Neuron (in vitro differentiated cells): Measurements from ENCODE around the gene SH3RF2.

Experiments
- H2AFZ ChIP-seq: one replicate; pipeline ENCODE4 v1.6.1; 2013; ENCODE audit warnings: low read depth, mild to moderate bottlenecking, inconsistent platforms, low read length, moderate library complexity
- H3K27me3 ChIP-seq: one replicate; pipeline ENCODE4 v1.6.1; 2013; ENCODE audit warnings: low read length; ENCODE audit not compliant: insufficient read depth
- H3K36me3 ChIP-seq: one replicate; pipeline ENCODE4 v1.6.1; 2013; ENCODE audit warnings: low read length; ENCODE audit not compliant: insufficient read depth
- H3K4me1 ChIP-seq: one replicate; pipeline ENCODE4 v1.6.1; 2013; ENCODE audit warnings: low read length; ENCODE audit not compliant: insufficient read depth
- H3K4me3 ChIP-seq: 2 replicates; pipeline ENCODE4 v1.5.1; 2013; ENCODE audit warnings: mild to moderate bottlenecking, low read length, moderate library complexity
- H3K9me3 ChIP-seq: one replicate; pipeline ENCODE4 v1.6.1; 2013; ENCODE audit warnings: low read length

Gene SH3RF2

GRCh38 chr5:145979270-145980223, 43.2 kb downstream of the SH3RF2 start:
- H3K9me3 ChIP-seq: no peaks in the 10 kb centered on the region
- no peak overlapping the region for H2AFZ ChIP-seq
- no peaks in the 10 kb centered on the region for H3K4me1 ChIP-seq
- no peaks in the 10 kb centered on the region for H3K36me3 ChIP-seq
- H3K27me3 ChIP-seq: no peaks in the 10 kb centered on the region
- no peak overlapping the region for H3K4me3 ChIP-seq

DNA sequence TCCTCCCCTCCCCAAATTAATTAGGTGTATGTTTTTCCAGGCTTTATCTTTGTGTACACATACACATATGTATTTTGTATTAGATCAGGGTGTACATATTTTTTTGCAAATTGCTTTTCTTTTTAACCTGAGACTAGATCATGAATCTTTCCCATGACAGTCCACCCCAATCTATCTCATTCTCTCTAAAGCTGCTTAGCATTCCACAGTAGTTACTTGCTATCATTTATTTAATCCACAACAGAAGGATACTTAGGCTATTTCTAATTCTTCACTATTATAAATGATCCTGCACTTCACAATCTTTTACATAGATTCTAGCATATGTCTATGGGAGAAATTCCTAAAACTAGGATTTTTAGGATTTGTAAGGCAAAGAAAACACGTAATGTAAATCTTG, 43.9 kb downstream of the SH3RF2 start:
- Histone ChIP-seq H3K36me3 (no peaks in the 10 kb centered on the region), H3K4me3 (no peak overlapping the region), H3K27me3 (no peaks in the 10 kb centered on the region), H3K9me3 (no peaks in the 10 kb centered on the region), H2AFZ (no peak overlapping the region), H3K4me1 (no peaks in the 10 kb centered on the region)

DNA sequence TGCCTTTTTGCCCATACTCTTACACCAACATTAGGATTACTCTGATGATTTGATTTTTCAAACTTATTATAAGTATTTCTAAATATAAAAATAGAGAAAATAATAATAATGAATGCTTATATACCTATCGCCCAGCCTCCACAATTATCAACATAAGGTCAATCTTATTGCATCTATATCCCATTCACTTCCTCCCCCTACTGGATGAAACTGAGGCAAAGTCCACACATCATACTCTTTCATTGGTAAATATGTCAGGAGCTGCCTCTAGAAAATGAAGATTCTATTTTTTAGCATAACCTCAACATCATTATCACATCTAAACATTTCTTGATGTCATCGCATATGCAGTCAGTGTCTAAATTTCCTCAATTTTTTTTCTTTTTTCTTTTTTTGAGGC, 44.3 kb downstream of the SH3RF2 start:
- Histone ChIP-seq H3K9me3 (no peaks in the 10 kb centered on the region), H2AFZ (no peak overlapping the region), H3K4me1 (no peaks in the 10 kb centered on the region), H3K4me3 (no peak overlapping the region), H3K36me3 (no peaks in the 10 kb centered on the region), H3K27me3 (no peaks in the 10 kb centered on the region)

DNA sequence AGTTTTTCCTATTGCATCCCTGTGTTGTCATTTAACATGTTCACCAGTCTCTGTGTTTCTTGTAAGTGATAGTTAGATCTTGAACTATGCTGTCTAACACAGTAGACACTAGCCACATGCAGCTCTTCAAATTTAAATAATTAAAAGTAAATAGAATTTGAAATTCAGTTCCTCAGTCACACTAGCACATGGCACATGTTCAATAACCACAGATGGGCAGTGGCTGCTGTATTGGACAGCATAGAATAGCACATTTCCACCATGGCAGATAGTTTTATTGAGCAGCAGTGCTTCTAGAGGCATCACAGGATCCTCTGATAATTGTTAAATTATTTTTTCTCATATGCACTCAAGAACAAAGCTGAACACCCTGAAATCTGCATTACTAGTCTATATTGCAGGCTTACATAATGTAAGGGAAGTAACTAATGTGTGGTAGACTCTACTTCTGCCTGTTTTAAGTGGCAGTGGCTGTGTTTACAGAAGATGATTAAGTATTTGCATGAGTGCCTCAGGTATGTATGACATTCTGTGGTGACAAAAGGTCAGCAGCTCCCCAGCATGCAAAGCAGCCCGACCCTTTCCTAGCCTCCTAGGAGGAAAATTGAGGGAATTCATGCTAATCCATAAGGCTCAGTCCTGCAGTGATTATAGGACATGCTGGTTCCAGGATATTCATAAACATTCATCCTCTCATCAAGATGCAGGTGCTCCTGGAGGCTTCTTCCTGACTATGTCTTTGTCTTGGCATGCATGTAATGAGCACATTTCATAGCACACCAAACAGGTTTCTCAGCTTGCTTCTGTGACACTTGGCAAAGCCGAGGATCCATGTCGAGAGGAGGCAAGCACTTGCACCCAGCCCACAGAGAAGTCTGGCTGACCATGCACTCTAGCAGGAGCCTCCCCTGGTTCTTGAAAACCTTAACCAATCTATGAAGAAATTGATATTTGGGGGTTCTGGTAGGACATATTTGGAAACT, 45.5 kb downstream of the SH3RF2 start:
- no peaks in the 10 kb centered on the region for H3K27me3 ChIP-seq
- H2AFZ ChIP-seq: no peak overlapping the region
- no peaks in the 10 kb centered on the region for H3K9me3 ChIP-seq
- H3K4me3 ChIP-seq: no peak overlapping the region
- H3K4me1 ChIP-seq: no peaks in the 10 kb centered on the region
- H3K36me3 ChIP-seq: no peaks in the 10 kb centered on the region

GRCh38 chr5:145982572-145983318, 46.4 kb downstream of the SH3RF2 start:
- H3K4me3 ChIP-seq: no peak overlapping the region
- H2AFZ ChIP-seq: no peak overlapping the region
- H3K4me1 ChIP-seq: no peaks in the 10 kb centered on the region

GRCh38 chr5:145983446-145983845, 47.1 kb downstream of the SH3RF2 start:
- H3K4me1 ChIP-seq: no peaks in the 10 kb centered on the region
- H3K36me3 ChIP-seq: no peaks in the 10 kb centered on the region
- H3K4me3 ChIP-seq: no peak overlapping the region
- H2AFZ ChIP-seq: no peak overlapping the region
- H3K27me3 ChIP-seq: no peaks in the 10 kb centered on the region
- no peaks in the 10 kb centered on the region for H3K9me3 ChIP-seq

More at GRCh38 chr5:145982572-145983318, 46.4 kb downstream of the SH3RF2 start:
- H3K36me3 ChIP-seq: no peaks in the 10 kb centered on the region
- H3K27me3 ChIP-seq: no peaks in the 10 kb centered on the region
- H3K9me3 ChIP-seq: no peaks in the 10 kb centered on the region

DNA sequence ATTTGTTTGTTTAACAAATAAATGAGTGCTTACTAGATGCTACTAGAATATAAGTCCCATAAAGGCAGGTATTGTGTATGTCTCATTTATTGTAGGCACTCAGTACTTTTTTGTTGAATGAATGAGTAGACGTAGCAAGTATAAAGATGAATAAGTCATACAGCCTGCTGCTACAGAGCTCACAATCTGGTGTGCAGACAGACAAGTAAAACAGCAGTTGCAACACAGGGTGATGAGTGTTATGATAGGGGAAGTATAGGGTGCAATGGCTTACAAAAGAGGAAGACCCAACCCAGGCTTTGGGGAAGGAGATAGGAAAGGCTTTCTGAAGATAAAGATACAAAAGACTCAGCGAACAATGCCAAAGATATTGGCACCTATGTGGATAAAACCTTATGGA, 47.7 kb downstream of the SH3RF2 start:
- H3K36me3 ChIP-seq: no peaks in the 10 kb centered on the region
- H2AFZ ChIP-seq: no peak overlapping the region
- no peaks in the 10 kb centered on the region for H3K9me3 ChIP-seq
- H3K4me1 ChIP-seq: no peaks in the 10 kb centered on the region
- H3K4me3 ChIP-seq: no peak overlapping the region
- no peaks in the 10 kb centered on the region for H3K27me3 ChIP-seq

- no peaks in the 10 kb centered on the region for H3K4me1 ChIP-seq
- no peak overlapping the region for H3K4me3 ChIP-seq
- no peaks in the 10 kb centered on the region for H3K27me3 ChIP-seq
Measured at GRCh38 chr5:145987856-145988255, 51.5 kb downstream of the SH3RF2 start.

DNA sequence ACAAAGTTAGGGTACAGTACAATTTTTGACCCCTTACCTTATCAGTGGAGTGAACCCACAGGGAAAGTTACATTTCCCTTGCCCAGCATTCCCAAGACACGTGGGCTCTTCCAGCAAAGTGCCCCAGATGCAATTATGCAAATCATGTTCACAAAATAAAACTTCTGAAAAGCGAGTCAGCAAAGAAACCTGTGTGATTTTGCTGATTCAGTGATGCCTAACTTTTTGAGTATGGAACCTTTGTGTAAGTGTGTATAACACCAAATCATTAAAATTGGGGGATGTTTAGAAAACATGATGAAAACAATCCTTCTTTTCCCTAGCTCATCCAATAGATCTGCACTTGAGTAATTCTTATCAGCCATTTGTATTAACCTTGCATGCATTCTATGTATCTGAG, 52.6 kb downstream of the SH3RF2 start:
- Histone ChIP-seq H3K9me3 (peaks cover 2% of the 10 kb centered on the region), H3K4me3 (no peak overlapping the region), H3K4me1 (no peaks in the 10 kb centered on the region), H3K27me3 (no peaks in the 10 kb centered on the region), H3K36me3 (no peaks in the 10 kb centered on the region), H2AFZ (no peak overlapping the region)

More at GRCh38 chr5:145987856-145988255, 51.5 kb downstream of the SH3RF2 start:
- Histone ChIP-seq H3K9me3 (no peaks in the 10 kb centered on the region), H2AFZ (no peak overlapping the region), H3K36me3 (no peaks in the 10 kb centered on the region)

- no peaks in the 10 kb centered on the region for H3K4me1 ChIP-seq
- H2AFZ ChIP-seq: no peak overlapping the region
- no peak overlapping the region for H3K4me3 ChIP-seq
- no peaks in the 10 kb centered on the region for H3K27me3 ChIP-seq
- H3K9me3 ChIP-seq: peaks cover 2% of the 10 kb centered on the region
- no peaks in the 10 kb centered on the region for H3K36me3 ChIP-seq
Measured at GRCh38 chr5:145989428-145989827, 53.0 kb downstream of the SH3RF2 start.

- H3K4me1 ChIP-seq: no peaks in the 10 kb centered on the region
- H3K27me3 ChIP-seq: no peaks in the 10 kb centered on the region
- no peaks in the 10 kb centered on the region for H3K36me3 ChIP-seq
- no peak overlapping the region for H2AFZ ChIP-seq
- peaks cover 2% of the 10 kb centered on the region for H3K9me3 ChIP-seq
- no peak overlapping the region for H3K4me3 ChIP-seq
Measured at GRCh38 chr5:145990170-145990569, 53.8 kb downstream of the SH3RF2 start.

DNA sequence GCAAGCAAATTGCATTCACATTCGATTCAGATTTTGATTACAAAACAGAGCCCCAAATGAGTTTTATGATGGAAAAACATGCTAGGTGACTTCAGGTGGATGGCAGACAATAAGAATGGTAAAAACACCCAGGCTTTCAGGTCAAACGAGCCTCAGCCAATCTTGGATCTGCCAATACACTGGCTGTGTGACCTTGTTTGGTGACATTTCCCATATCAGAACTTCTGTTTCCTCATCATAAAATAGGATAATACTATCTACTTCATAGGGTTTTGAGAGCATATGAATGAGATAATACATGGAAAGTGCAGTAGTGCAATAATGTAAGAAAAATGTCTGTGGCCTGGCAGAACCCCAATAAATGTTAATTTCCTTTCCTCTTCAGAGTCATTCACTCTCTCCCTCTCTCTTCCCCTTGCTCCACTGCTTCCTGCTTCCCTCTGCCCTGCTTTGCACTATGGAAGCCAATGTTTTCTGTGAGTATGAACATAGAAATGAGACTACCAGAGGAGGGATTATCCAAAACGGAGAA, 54.7 kb downstream of the SH3RF2 start:
- H3K4me1 ChIP-seq: no peaks in the 10 kb centered on the region
- no peaks in the 10 kb centered on the region for H3K36me3 ChIP-seq
- no peaks in the 10 kb centered on the region for H3K27me3 ChIP-seq
- no peak overlapping the region for H2AFZ ChIP-seq
- no peak overlapping the region for H3K4me3 ChIP-seq
- peaks cover 2% of the 10 kb centered on the region for H3K9me3 ChIP-seq
